HepG2 (cell line): ENCODE results near the gene SFI1. TPM values are rescaled to one million over a fixed set of nuclear protein-coding genes. Genes with fewer than 3 reads are reported as not detected.
A peak's percentile ranks its signal among the peaks of the same experiment; 100 is the strongest.

Experiments
- ELF3 ChIP-seq: IDR thresholded peaks from 2 replicates; pipeline ENCODE4 v1.6.1; 2016; ENCODE audit warnings: missing genetic modification reagents, missing compliant biosample characterization
- REXO4 ChIP-seq: sonication (generic); formaldehyde crosslinking; IDR thresholded peaks from 2 replicates; pipeline ENCODE4 v1.8.0; 2022; ENCODE audit warnings: missing genetic modification reagents, mild to moderate bottlenecking, borderline replicate concordance
- THAP7 ChIP-seq: sonication (generic); formaldehyde crosslinking; IDR thresholded peaks from 2 replicates; pipeline ENCODE4 v1.8.1; 2023; ENCODE audit warnings: mild to moderate bottlenecking, missing genetic modification reagents
- ZBTB42 ChIP-seq: sonication (generic); formaldehyde crosslinking; IDR thresholded peaks from 2 replicates; pipeline ENCODE4 v1.5.0; 2020; ENCODE audit warnings: mild to moderate bottlenecking, missing genetic modification reagents
- ZC3H13 ChIP-seq: sonication (generic); formaldehyde crosslinking; IDR thresholded peaks from 2 replicates; pipeline ENCODE4 v1.8.1; 2023; ENCODE audit warnings: mild to moderate bottlenecking, missing genetic modification reagents, moderate library complexity
- ZFP37 ChIP-seq: sonication (generic); formaldehyde crosslinking; IDR thresholded peaks from 2 replicates; pipeline ENCODE4 v1.4.0; 2020; ENCODE audit warnings: missing genetic modification reagents, borderline replicate concordance
- ZNF234 ChIP-seq: sonication (generic); formaldehyde crosslinking; conservative IDR thresholded peaks from 2 replicates; pipeline ENCODE4 v1.5.1; 2020; ENCODE audit warnings: mild to moderate bottlenecking, missing genetic modification reagents
- ZNF441 ChIP-seq: sonication (generic); formaldehyde crosslinking; IDR thresholded peaks from 2 replicates; pipeline ENCODE4 v1.7.0; 2021; ENCODE audit warnings: missing genetic modification reagents, borderline replicate concordance
- ZNF607 ChIP-seq: sonication (generic); formaldehyde crosslinking; IDR thresholded peaks from 2 replicates; pipeline ENCODE4 v1.5.1; 2020; ENCODE audit warnings: missing genetic modification reagents, mild to moderate bottlenecking, borderline replicate concordance
- ZSCAN20 ChIP-seq: sonication (generic); formaldehyde crosslinking; IDR thresholded peaks from 2 replicates; pipeline ENCODE4 v1.4.0; 2020; ENCODE audit warnings: missing genetic modification reagents, mild to moderate bottlenecking, borderline replicate concordance
- polyA plus RNA-seq, 8 experiments: library from polyadenylated mRNA; depleted of rRNA in 3 of 8; stranded (reverse) in 7 of 8; unstranded in 1 of 8; fragments of >200 nt; fragmentation: Illumina TruSeq in 4 of 8; extraction: Trizol in 4 of 8; gene quantifications; 2 replicates each; pipeline versions ENCODE4 v1.2.1 to v1.2.3, GENCODE V29; 2011 to 2016; ENCODE audit warnings: low read depth in 4 of 8, missing spikeins in 1 of 8, mixed read lengths in 1 of 8; ENCODE audit not compliant: insufficient read depth in 1 of 8
- total RNA-seq, 5 experiments: library from RNA; depleted of rRNA; stranded (reverse); fragments of >200 nt; fragmentation: Illumina TruSeq; extraction: Trizol; gene quantifications; 2 replicates each; pipeline ENCODE4 v1.2.3, GENCODE V29; 2016; ENCODE audit warnings: low read depth in 1 of 5
- TF ChIP-seq, protein P1 (sequence below): sonication (generic); formaldehyde crosslinking; IDR thresholded peaks from 2 replicates; pipeline ENCODE4 v1.4.0; 2020; ENCODE audit warnings: missing genetic modification reagents
- TF ChIP-seq, protein P2 (sequence below): sonication (generic); formaldehyde crosslinking; IDR thresholded peaks from 2 replicates; pipeline ENCODE4 v1.4.0; 2020; ENCODE audit warnings: mild to moderate bottlenecking, missing genetic modification reagents
- TF ChIP-seq, protein P3 (sequence below): sonication (generic); formaldehyde crosslinking; IDR thresholded peaks from 2 replicates; pipeline ENCODE4 v1.4.0; 2020; ENCODE audit warnings: missing genetic modification reagents
- TF ChIP-seq, protein P4 (sequence below): IDR thresholded peaks from 2 replicates; pipeline ENCODE4 v1.6.1; 2016; ENCODE audit warnings: low read depth, missing genetic modification reagents, missing compliant biosample characterization
- TF ChIP-seq, protein P5 (sequence below): sonication (generic); formaldehyde crosslinking; IDR thresholded peaks from 2 replicates; pipeline ENCODE4 v1.4.0; 2020; ENCODE audit warnings: mild to moderate bottlenecking, missing genetic modification reagents

Gene SFI1
- total and polyA plus RNA-seq, 2 of the 13 experiments (the other 11 are each of a cell fraction or from before 2014, with no cell fraction given), result 20.5 to 40.1 TPM

- TF ChIP-seq ZNF607 (CRISPR knock-in tag), result 0 out of 2 replicates have a peak, but pooled peaks have one; percentile 21
- TF ChIP-seq ZSCAN20 (CRISPR knock-in tag), result no peak
- TF ChIP-seq ZFP37 (CRISPR knock-in tag), result no peak
- TF ChIP-seq, protein P1, sequence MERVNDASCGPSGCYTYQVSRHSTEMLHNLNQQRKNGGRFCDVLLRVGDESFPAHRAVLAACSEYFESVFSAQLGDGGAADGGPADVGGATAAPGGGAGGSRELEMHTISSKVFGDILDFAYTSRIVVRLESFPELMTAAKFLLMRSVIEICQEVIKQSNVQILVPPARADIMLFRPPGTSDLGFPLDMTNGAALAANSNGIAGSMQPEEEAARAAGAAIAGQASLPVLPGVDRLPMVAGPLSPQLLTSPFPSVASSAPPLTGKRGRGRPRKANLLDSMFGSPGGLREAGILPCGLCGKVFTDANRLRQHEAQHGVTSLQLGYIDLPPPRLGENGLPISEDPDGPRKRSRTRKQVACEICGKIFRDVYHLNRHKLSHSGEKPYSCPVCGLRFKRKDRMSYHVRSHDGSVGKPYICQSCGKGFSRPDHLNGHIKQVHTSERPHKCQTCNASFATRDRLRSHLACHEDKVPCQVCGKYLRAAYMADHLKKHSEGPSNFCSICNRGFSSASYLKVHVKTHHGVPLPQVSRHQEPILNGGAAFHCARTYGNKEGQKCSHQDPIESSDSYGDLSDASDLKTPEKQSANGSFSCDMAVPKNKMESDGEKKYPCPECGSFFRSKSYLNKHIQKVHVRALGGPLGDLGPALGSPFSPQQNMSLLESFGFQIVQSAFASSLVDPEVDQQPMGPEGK, result peak; percentile 19; the same call in 1 of the 2 replicates
- no peak for TF ChIP-seq THAP7 (CRISPR knock-in tag)
- 0 out of 2 replicates have a peak, but pooled peaks have one; percentile 40 for TF ChIP-seq ZC3H13
- TF ChIP-seq ZNF441 (CRISPR knock-in tag), result no peak
- TF ChIP-seq, protein P2, sequence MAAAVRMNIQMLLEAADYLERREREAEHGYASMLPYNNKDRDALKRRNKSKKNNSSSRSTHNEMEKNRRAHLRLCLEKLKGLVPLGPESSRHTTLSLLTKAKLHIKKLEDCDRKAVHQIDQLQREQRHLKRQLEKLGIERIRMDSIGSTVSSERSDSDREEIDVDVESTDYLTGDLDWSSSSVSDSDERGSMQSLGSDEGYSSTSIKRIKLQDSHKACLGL (CRISPR knock-in tag), result no peak
- TF ChIP-seq, protein P3, sequence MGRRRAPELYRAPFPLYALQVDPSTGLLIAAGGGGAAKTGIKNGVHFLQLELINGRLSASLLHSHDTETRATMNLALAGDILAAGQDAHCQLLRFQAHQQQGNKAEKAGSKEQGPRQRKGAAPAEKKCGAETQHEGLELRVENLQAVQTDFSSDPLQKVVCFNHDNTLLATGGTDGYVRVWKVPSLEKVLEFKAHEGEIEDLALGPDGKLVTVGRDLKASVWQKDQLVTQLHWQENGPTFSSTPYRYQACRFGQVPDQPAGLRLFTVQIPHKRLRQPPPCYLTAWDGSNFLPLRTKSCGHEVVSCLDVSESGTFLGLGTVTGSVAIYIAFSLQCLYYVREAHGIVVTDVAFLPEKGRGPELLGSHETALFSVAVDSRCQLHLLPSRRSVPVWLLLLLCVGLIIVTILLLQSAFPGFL (CRISPR knock-in tag), result no peak
- no peak for TF ChIP-seq ZNF234
- TF ChIP-seq, protein P4, sequence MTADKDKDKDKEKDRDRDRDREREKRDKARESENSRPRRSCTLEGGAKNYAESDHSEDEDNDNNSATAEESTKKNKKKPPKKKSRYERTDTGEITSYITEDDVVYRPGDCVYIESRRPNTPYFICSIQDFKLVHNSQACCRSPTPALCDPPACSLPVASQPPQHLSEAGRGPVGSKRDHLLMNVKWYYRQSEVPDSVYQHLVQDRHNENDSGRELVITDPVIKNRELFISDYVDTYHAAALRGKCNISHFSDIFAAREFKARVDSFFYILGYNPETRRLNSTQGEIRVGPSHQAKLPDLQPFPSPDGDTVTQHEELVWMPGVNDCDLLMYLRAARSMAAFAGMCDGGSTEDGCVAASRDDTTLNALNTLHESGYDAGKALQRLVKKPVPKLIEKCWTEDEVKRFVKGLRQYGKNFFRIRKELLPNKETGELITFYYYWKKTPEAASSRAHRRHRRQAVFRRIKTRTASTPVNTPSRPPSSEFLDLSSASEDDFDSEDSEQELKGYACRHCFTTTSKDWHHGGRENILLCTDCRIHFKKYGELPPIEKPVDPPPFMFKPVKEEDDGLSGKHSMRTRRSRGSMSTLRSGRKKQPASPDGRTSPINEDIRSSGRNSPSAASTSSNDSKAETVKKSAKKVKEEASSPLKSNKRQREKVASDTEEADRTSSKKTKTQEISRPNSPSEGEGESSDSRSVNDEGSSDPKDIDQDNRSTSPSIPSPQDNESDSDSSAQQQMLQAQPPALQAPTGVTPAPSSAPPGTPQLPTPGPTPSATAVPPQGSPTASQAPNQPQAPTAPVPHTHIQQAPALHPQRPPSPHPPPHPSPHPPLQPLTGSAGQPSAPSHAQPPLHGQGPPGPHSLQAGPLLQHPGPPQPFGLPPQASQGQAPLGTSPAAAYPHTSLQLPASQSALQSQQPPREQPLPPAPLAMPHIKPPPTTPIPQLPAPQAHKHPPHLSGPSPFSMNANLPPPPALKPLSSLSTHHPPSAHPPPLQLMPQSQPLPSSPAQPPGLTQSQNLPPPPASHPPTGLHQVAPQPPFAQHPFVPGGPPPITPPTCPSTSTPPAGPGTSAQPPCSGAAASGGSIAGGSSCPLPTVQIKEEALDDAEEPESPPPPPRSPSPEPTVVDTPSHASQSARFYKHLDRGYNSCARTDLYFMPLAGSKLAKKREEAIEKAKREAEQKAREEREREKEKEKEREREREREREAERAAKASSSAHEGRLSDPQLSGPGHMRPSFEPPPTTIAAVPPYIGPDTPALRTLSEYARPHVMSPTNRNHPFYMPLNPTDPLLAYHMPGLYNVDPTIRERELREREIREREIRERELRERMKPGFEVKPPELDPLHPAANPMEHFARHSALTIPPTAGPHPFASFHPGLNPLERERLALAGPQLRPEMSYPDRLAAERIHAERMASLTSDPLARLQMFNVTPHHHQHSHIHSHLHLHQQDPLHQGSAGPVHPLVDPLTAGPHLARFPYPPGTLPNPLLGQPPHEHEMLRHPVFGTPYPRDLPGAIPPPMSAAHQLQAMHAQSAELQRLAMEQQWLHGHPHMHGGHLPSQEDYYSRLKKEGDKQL, result no peak
- no peak for TF ChIP-seq ELF3 (CRISPR knock-in tag)
- TF ChIP-seq REXO4 (CRISPR knock-in tag), result no peak
- no peak for TF ChIP-seq ZBTB42 (CRISPR knock-in tag)
- TF ChIP-seq, protein P5, sequence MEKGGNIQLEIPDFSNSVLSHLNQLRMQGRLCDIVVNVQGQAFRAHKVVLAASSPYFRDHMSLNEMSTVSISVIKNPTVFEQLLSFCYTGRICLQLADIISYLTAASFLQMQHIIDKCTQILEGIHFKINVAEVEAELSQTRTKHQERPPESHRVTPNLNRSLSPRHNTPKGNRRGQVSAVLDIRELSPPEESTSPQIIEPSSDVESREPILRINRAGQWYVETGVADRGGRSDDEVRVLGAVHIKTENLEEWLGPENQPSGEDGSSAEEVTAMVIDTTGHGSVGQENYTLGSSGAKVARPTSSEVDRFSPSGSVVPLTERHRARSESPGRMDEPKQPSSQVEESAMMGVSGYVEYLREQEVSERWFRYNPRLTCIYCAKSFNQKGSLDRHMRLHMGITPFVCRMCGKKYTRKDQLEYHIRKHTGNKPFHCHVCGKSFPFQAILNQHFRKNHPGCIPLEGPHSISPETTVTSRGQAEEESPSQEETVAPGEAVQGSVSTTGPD (CRISPR knock-in tag), result no peak
Measured at GRCh38 chr22:31616315-31616980, 120.1 kb downstream of the SFI1 start (continued).
